HG02885 (cell line): ENCODE measurements around the gene SLC13A3.
"Not testable (repeated sequence)": the region's sequence is repeated elsewhere in the genome, so short reads cannot be mapped to it uniquely, and the experiment has no call there.

Experiments used
- ATAC-seq: cut with Tn5 transposase; IDR thresholded peaks from one replicate; pipeline ENCODE4 v1.9.1; 2021; ENCODE audit warnings: mild to moderate bottlenecking; ENCODE audit not compliant: unreplicated experiment, poor library complexity

SLC13A3 gene

GRCh38 chr20:46681032-46681854 is 30.0 kb upstream of the SLC13A3 start:
- ATAC-seq, result no peak

- ATAC-seq, result no peak
Observed at GRCh38 chr20:46680684-46681031, 29.4 kb upstream of the SLC13A3 start.

- ATAC-seq, result no peak
Observed at GRCh38 chr20:46678516-46678915, 27.3 kb upstream of the SLC13A3 start.

DNA sequence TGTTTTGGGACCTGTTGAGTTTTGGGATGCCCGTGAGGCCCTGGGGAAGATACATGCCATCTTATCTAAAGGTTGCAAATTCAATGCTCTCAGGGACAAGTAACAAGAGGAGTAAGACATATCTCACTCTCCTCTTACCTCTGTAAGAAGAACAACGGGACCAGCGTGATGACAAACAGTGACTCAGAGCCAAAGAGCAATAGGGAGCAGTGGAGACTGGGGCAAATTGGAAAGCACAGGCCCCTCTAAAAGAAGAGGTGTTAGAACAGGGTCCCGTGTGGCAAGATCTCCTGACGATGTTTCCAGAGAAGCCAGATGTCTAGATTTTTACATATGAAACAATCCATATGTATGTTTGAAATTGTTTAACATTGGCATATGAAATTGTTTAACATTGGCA is 26.3 kb upstream of the SLC13A3 start:
- no peak for ATAC-seq

- not testable (repeated sequence) for ATAC-seq
Observed at GRCh38 chr20:46676649-46677316, 25.5 kb upstream of the SLC13A3 start.

GRCh38 chr20:46674253-46675083 is 23.2 kb upstream of the SLC13A3 start:
- ATAC-seq, result no peak

DNA sequence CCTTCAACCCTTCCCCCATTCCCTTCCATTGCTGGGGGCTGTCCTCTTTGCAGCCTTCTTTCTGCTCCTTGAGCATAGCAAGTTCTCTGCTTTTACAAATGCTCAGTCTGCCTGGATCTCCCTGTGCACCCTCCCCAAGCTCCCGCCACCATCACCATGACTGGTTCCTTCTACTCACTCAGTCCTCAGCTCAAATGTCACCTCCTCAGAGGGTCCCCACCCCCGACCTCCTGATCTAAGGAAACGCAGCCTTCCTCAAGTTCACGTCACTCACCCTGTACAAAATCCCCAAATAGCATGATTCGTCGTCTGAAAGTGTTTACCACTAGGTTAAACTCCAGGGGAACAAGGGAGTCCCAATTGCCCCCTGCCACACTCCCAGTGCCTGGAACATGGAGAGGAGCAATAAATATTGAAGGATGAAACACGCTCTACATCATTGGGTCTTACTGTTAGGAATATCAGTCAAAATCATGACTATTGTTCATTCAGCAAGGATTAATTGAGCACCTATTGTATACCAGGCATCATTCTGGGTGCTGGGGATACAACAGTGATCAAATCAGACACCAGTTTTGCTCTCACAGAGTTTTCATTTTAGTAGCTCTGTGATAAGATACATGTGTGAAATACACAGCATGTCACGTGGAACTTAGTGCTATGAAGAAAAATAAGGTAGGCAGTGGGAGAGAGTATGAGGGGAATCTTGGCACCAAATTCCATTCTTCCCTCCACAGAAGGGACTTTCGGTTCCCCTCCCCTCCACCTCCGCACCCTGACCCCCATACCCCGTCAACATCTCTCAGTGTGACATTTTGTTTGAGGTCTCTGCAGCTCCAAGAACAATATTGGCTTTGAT is 22.4 kb upstream of the SLC13A3 start:
- ATAC-seq, result no peak

- ATAC-seq, result no peak
Observed at GRCh38 chr20:46672543-46673148, 21.4 kb upstream of the SLC13A3 start.

GRCh38 chr20:46671866-46672542 is 20.7 kb upstream of the SLC13A3 start:
- ATAC-seq, result no peak

- ATAC-seq, result no peak
Observed at GRCh38 chr20:46670585-46671584, 19.6 kb upstream of the SLC13A3 start.

GRCh38 chr20:46670228-46670584 is 18.9 kb upstream of the SLC13A3 start:
- no peak for ATAC-seq

DNA sequence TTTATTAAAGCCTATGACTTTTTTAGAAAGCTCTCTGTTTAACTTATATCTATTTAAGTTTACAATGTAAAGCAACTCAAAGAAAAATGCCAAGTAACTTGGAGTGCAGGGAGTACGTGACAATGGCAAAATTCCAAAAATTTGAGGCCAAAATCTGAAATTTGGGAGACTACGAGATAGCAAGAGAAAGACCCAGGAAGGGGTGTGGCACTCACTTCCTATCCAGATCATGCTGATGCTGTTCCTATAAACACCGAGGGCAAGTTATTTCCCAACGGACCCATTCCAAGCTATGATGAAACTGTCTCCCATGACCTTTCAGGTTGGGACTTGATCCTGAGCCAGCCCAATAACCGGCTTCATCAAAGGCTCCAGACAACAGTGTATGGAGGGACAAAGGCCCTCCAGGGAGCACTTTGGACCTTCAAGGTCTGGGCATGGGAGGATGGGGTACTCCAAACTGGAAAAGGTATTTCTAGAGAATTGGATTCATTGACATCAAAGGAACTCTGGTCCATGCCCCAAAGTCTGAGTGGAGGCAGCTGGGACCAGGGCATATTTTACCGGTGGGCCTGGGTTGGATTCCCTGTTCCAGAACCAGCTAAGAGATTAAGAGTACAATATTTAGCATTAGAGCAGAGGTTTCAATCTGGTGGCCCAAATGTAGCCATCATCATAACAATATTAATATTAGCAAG is 15.7 kb upstream of the SLC13A3 start:
- no peak for ATAC-seq

- ATAC-seq, result no peak
Observed at GRCh38 chr20:46666306-46666705, 15.0 kb upstream of the SLC13A3 start.

GRCh38 chr20:46665602-46666001 is 14.3 kb upstream of the SLC13A3 start:
- no peak for ATAC-seq

DNA sequence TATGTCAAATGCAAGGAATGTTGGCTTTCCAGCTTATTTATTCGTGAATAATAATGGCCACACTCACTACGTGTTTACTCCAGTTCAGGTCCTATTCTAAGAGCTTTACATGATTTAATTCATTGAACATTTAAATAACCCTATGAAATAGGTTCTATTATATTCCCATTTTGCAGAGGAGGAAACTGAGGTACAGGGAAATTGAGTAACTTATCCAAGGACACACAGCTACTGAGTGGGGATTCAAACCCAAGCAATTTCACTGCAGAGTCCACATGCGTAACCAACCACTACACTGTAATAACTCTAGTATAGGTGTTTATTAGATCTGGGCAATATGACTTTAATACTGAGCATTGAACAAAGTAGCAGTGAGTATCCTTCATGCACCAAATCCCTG is 12.3 kb upstream of the SLC13A3 start:
- ATAC-seq, result no peak

GRCh38 chr20:46661659-46662058 is 10.4 kb upstream of the SLC13A3 start:
- ATAC-seq, result no peak

DNA sequence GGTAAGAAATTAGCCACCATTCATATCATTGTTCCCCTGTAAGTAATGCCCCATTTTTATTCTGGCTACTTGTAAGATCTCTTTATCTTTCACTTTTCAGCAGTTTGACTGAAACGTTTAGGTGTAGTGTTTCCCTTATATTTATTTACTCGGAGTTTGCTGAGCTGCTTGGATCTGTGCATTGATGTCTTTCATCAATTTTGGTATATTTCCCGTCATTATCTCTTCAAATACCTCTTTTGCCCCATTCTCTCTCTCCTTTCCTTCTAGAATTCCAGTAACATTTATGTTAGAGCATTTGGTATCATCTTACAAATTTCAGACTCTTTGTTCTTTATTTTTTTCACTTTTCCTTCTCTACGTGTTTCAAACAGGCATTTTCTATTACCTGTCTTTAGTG is 9.2 kb upstream of the SLC13A3 start:
- no peak for ATAC-seq

GRCh38 chr20:46657618-46658017 is 6.4 kb upstream of the SLC13A3 start:
- ATAC-seq, result no peak
